22Rv1 (cell line): ENCODE results near the gene CDH12.

Experiments
- CTCF ChIP-seq: fragments of 450-650 bp; IDR thresholded peaks from 2 replicates; pipeline ENCODE4 v1.5.1; 2017; ENCODE audit warnings: mild to moderate bottlenecking
- ZFX ChIP-seq: fragments of 450-650 bp; IDR thresholded peaks from 2 replicates; pipeline ENCODE4 v1.6.1; 2017; ENCODE audit warnings: antibody characterized with exemption, borderline replicate concordance

- TF ChIP-seq CTCF (no peak), ZFX (no peak)
These were observed 10.6 kb downstream of the CDH12 start for GRCh38 chr5:22842574-22842973.
